Measurements from ENCODE around the gene C1GALT1.

Gene C1GALT1

DNA sequence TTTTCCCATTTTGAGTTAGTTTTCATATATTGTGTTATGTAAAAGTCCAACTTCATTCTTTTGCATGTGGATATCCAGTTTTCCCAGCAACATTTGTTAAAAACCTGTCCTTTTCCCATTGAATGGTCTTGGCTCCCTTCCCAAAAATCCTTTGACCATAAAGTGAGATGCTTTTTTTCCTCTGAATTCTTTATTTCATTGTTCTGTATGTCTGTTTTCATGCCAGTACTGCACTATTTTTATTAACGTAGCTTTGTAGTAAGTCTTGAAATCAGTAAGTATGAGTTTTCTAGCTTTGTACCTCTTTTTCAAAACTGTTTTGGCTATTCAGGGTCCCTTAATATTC, 20.0 kb downstream of the C1GALT1 start:
- DNase-seq, result no peak

DNA sequence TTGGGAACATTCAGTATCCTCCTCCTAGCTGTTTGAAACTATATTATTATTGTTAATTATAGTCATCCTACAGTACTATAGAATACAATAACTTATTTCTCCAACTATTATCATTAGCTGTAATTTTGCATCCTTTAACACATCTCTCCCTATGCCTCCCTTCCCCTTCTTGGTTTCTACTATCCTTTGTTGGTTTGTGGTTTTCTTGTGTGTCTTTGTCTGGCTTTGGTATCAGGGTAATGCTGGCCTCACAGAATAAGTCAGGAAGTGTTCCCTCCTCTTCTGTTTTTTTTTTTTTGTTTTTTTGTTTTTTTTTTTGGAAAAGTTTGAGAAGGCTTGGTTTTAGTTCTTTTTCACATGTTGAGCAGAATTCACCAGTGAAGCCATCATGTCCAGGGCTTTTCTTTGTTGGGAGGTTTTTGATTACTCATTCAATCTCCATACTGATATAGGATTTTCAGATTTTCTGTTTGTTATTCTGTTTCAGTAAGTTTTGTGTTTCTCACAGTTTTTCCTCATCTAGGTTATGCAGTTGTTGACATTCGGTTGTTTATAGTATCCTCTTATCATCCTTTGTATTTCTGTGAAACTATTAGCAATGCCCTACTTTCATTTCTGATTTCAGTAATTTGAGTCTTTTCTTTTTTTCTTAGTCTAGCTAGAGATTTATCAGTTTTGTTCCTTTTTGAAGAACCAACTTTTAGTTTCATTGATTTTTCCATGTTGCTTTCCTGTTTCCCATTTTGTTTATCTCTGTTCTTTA, 21.6 kb downstream of the C1GALT1 start:
- no peak for DNase-seq

DNA sequence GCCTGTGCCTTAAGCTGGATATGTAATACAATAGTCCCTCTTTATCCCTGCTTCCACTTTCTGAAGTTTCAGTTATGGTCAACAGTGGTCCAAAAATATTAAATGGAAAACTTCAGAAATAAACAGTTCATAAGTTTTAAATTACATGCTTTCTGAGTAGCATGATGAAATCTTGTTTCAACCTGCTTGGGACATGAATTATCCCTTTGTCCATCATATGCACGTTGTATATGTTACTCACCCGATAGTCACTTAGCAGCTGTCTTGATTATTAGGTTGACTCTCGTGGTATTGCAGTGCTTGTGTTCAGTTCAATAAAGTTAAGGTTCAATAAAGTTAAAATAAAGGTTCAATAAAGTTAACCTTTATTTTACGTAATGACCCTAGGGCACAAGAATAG, 25.5 kb downstream of the C1GALT1 start:
- DNase-seq, result no peak

DNA sequence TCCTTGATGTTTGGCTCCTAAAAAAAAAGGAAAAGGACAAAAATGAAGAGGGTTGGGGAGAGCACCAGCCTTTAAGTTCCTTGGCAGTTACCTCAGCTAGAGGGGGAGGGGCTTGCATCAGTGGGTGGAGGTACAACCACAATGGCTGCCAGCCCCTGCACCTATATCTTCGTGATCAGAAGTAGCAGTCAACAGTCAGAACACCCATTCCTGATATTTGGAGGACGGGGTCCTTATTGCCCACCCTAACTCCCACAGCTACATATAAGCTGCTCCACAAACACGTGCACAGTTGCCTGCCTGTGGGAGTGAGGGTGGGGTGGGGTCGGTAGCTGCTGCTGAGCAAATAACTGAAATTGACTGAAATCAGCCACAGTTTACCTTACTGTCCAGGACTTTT, 26.2 kb downstream of the C1GALT1 start:
- DNase-seq, result no peak

DNA sequence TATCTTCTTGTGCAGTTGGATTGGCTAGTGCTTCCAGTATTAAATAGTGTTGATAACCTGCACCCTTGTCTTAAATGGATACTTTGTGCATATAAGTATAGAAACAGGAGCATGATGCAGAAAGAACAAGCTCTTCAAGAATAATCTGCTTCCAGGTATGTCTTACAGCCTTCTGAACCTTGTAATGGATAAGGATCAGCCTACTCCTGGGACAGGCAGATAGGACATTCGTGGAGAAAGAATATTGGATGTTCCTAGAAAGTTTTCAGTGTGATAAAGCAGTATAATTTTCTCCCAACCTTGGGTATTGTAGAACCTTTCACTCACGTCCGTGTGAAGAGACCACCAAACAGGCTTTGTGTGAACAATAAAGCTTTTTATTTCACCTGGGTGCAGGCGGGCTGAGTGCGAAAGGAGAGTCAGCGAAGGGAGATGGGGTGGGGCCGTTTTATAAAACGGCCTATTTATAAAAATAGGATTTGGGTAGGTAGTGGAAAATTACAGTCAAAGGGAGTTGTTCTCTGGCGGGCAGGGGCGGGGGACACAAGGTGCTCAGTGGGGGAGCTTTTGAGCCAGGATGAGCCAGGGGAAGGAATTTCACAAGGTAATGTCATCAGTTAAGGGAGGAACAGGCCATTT, 27.2 kb downstream of the C1GALT1 start:
- no peak for DNase-seq

DNA sequence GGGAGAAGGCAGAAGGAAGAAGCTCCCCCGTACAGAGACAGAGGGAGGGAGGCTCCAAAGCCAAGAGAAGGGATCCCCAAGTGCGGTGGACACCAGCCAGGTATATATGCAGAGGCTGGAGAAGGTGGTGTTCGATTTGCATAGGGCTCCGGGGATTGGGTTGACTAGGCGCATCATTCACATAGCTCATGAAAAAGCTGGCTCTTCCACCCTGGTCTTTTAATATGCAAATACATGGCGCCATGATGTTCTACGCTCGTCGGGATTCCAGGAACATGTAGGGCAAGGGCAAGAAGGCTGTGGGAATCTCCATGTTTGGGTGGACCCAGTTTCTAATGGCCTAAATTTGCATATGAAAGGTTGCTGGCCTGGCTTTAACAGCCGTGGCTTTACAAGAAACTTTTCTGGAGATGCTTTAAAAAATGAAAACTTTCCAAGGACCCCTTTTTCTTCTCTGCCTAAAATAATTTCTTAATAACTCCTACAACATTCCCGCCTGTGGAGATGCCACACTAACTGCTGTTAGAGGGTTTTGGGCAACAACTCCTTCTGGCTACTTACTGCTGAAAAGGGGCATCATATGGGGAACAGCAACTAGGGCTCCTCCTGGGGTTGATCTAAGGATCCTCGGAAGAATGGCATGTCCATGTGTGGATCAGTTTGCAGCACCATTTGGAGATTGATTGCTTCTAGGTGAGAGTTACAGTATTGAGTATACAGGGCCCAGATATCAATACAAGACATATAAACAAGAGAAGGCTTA, 28.3 kb downstream of the C1GALT1 start:
- DNase-seq, result no peak

DNA sequence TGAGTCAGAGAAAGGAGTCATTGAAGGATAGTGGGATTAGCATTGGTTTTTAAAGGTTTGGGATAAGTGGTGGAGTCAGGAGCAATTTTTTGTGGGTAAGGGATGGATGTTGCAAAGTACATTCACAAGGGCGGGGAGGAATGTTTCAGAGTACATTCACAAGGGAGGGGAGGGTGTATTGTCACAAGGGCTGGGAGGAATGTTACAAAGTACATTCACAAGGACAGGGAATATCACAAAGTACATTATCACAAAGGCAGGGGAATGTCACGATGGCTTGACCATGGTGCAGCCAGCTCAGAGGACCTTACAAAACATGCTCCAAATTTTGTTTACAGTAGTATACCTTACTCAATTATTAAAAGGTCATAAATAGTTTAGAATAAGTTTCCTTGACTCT, 30.3 kb downstream of the C1GALT1 start:
- DNase-seq, result no peak

DNA sequence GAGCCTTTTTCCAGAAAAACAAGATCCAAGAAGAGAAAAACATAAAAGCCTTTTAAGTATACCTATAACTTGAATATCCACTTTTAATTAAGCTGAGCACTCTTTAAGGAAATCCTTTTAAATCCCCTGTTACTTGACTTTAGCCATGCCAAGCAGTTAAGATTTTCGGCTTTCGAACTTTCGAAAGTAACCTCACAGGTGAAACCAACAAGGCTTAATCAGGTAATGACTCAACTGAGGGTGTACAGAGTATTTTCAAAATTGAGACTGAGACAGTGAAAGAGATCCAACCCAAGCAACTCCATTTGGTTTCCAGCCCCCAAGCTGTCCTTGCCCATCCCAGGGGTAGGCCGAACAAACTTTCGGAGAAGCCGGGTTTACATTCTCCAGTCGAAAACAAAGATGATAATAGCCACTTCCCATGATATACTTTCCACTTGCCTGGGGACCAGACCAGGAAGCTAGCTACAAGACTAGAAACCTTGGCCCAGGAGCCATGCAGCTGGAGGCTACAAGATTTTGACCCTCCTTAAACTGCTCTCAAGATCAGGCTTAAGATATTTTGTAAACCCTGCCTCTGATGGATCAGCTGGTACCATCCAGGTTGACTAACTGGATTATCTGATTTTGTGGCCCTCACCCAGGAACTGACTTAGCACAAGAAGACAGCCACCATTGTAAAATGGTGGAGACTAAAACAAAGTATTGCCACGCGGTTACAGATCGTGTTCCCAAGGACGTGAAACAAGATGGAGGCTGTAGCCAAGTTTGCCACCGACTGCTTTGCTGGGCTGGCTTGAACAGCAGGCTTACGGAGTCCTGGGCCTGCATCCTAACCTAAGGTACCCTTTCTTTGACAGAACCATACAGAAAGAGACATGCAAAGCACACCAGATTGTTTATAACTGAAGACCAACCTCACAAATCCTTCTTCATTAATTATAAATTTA, 32.3 kb downstream of the C1GALT1 start:
- DNase-seq, result no peak

DNA sequence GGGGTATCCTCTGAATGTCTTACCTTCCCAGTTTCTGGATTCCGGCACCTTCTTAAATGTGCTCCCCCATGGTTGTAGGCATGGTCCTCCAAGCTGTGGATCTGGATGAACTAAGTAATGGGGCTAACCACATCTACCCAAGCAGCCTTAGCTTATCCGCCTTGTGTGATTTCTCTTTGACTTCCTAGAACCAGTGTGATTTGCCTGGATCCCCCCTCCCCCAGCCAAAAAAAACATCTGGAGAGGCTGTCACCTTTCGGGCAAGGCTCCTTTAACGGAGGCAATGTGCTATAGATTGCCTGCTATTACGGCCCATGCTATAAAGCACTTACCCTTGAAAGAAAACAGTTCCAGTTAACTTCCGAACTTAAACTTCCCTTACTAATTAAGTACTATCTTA, 33.9 kb downstream of the C1GALT1 start:
- DNase-seq, result no peak

DNA sequence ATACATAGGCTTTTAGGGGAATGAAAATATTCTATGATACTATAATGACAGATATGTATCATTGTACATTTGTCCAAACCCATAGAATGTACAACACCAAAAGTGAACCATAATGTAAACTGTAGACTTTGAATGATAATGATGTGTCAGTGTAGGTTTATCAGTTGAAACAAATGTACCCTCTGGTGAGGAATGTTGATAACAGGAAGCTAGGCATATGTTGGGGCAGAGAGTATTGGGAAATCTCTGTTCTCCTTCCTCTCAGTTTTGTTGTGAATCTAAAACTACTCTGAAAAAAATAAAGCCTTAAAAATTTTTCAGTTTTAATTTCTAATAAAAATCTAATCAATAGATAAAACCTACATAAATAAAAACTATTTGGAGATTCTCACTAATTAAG, 36.9 kb downstream of the C1GALT1 start:
- DNase-seq, result no peak

DNA sequence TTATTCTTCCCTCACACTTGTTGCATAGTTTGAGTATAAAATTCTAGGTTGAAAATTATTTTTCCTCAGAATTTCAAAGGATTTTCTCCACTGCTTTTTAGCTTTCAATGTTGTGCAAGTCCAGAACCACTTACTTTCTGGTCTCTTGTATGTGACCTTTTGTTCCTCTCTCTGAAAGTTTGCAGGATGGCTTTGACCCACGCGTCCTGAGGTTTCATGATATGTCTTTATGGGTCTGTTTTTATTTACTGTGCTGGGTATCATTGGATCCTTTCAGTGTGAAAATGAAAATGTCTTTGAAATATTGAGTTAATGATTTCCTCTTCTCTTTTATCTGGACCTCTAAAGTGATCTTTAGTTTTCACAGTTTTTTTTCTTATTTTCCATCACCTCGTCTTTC, 38.5 kb downstream of the C1GALT1 start:
- no peak for DNase-seq

DNA sequence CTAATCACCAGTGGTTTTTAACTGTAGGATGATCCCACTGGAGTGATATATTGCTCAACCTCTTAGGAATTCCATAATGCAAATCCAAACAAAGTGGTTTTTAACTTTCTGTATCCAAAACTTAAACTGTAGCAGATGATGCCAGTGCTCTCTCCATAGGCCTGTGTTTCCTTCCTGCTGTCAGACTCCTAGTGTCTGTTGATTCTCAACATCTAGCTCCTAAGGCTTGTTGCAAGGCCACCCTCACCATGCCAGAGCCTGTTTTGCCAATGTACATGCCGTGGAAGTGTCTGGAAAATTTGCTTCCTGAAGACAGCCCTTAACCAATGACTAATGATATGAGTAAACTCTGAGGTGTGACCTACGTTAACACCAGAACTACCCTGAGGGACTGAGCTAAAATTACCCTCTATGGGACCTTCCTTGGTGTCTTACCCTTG, 39.3 kb downstream of the C1GALT1 start:
- no peak for DNase-seq

DNA sequence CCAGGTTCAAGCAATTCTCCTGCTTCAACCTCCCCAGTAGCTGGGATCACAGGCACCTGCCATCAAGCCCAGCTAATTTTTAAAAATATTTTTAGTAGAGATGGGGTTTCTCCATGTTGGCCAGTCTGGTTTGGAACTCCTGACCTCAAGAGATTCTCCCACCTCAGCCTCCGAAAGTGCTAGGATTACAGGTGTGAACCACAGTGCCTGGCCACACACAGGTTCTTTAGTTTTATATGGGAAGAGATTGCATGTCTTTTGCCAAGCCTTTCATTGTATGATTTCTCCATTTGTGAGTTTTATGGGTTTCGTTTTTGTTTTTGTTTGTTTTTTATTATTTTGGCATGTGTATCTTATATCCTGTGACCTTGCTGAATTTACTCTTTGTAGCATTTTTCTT, 40.9 kb downstream of the C1GALT1 start:
- DNase-seq, result no peak

DNA sequence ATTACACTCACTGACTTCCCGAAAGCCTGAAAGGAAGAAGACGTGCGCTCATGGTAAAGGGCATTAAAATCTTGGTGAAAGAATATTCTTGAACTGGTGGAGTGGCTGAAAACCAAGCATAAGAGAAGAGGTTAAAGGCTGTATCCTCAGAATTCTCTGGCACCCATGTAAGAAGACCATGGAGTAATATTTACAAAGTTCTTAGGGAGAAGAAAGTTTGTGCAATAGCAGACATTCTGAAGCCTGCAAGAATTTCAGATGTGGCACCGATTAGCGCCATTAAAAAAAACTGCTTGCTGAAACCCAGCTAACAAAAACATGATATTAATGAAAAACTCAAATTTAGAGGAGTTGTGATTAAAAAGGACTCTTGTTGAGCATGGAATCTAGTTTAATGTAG, 44.1 kb downstream of the C1GALT1 start:
- no peak for DNase-seq

DNA sequence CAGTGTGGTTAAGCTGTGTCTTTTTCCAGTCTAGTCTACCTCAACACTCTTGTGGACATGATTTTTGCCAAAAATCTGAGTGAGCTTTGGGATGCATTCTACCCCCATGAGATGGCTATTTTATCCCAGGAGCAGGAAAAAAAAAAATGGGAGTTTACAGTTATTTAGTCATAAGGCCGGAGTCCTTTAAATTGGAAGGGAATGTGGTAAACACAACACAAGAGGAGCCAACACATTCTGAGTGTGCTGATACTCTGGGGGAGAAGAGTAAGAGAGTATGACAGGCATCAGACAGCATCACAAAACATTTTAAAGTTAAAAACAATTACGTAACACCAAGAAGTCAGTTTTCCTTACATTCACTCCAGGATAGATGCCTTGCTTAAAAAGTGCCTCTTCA, 46.1 kb downstream of the C1GALT1 start:
- DNase-seq, result no peak

DNA sequence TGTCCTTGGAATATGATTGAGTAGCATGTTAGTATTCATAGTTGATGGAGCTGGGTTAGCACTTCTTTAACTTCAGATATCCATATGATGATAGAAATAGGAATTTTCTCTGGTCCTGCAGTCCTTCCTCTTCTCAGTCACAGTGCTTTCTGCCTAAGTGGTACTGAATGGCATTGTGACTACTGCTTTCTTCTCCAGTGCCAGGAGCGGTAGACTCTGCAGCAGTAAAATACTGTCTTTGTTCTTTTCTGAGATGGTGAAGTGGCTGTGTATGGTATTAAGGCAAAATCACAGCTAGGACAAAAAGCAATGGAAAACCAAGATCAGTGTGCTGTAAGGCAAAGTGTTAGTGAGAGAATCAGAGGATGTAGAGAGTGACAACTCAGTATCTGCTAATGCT, 46.6 kb downstream of the C1GALT1 start:
- no peak for DNase-seq

DNA sequence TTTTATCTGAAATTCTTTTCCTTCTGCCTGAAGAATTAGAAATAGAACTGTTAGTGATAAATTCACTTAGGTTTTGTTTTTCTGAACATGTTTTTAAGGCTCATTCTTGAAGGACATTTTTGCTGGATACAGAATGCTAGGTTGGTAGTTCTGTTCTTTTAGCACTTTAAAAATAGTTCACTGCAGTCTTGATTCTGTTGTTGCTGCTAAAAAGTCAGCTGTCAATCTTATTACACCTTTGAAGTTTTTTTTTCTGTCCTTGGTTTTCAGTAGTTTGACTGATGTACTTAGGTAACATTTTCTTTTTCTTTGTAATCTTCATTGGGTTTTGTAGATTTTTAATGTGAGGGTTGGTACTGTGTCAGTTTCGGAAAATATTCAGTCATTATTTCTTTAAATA, 48.7 kb downstream of the C1GALT1 start:
- no peak for DNase-seq

DNA sequence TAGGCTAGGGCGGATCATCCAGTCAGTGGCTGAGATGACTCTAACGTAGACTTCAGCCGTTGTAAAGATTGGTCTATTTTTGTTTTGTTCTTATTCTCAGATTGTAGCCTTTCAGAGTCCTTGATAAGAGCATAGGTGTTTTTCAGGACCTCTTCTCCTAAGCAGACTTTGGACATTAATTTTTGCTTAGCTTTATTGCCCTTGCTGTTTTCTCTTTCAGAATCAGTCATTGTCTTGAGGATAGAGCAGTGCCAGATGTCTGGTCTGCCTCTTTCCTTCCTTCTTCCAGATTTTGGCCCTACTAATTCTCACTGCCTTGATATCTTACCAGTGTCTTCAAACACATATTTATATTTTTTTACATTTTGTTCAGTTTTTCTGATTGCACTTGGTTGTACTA, 49.5 kb downstream of the C1GALT1 start:
- DNase-seq, result no peak

DNA sequence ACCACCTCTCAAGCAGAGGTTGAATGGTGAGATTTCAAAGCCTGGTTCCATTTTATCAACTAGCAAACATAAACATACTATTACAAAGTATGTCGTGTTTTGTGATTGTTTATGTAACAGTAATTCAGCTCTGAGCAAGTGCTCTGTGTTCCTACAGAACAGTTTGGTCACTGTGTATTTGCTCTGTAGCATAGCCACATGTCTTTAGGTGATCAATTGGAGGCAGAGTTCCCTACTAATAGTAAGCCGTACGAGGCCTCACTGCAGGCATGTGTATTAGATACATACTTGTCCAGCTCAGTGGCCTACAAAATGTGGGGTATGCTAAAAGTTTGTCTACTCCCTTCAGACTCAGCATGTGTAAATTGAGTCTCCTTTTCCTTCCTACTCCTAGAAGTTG, 53.0 kb downstream of the C1GALT1 start:
- no peak for DNase-seq

DNA sequence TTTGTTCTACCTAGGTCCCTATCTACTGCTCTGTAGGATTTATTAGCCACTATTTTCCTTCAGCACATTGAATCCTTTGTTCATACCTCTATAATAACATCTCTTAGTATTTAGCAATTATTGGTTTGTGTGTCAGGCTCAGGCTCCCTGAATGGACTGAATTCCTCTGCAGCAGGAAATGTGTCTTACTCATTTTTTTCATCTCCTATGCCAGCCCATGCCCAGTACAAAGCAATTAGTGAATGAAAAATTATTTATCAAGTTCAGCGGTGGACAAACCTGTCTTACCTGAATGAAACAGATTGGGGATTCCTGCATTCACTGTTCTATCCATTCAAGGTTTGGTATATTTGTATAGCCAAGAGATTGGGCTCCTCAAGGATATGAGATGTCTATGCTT, 53.7 kb downstream of the C1GALT1 start:
- no peak for DNase-seq

DNA sequence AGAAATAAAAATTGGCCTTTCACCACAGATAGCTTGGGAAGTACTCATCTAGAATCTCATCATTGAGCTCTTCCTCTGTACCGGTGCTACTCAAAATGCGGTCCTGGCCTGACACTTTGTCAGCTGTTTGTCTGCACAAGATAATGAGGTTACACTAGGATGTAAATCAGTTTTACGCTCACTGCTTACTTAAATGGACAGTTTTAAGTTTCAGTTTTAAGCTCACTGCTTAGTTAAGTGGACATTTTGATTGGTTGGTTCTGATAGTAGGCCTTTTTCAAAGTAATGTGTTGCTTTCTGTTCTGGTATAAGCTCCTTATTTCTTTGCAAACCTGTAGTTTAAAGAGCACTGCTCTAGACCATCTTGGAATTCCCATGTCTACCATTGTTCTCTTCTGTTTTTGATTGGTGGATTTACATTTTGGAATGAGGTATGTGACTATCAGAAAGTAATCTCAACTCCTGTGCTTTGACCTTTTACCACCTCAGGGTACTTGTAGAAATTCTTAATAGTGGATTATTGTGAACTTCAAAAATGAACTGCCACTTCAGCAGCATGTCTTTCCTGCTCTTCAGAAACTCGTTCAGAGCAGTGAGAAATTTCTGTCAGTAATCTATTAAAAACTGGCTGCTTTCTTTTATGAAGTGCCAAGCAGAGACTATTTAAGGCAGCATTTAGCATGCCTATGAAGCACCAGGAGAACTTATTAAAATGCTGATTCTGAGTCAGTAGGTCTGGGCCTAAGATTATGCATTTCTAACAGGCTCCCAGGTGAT, 55.0 kb downstream of the C1GALT1 start:
- no peak for DNase-seq

DNA sequence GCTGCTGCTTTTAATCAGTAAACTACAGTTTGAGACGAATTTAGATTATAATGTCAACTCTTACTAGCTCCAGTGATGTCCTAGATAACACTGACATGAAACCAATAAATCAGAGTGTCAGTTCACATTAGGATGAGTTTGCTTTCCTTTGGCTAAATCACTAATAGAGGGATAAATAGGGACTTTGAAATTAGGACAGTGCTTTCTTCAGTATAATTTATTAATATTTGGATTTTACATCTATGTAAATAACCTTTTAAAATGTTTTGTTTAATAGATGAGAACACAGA, 55.6 kb downstream of the C1GALT1 start:
- DNase-seq, result no peak

DNA sequence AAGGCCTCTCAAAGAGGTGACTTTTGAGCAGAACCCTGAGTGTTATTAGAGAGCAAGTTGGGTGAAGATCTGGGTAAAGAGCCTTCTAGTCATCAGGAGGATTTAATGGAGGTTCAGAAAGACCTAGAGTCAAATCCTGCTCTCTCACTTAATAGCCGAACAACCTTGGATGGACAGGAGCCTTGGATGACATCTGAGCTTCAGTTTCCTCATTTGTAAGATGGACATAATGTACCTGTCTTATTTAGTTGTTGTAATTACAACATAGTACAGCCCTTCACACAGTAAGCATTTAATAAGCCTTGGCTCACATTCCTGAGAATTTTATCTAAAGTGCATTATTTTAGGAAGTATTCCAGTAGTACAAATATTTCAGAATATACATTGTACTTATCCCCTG, 57.0 kb downstream of the C1GALT1 start:
- DNase-seq, result no peak

All from NCI-H1105 (cell line).